ENCODE measurements around the gene GCLC. TPM values are rescaled to one million over a fixed set of nuclear protein-coding genes. Genes with fewer than 3 reads are reported as not detected.

The GCLC gene
- total and polyA plus RNA-seq, 4 donors, result 13.2 to 40.0 (median 22.9) TPM

DNA sequence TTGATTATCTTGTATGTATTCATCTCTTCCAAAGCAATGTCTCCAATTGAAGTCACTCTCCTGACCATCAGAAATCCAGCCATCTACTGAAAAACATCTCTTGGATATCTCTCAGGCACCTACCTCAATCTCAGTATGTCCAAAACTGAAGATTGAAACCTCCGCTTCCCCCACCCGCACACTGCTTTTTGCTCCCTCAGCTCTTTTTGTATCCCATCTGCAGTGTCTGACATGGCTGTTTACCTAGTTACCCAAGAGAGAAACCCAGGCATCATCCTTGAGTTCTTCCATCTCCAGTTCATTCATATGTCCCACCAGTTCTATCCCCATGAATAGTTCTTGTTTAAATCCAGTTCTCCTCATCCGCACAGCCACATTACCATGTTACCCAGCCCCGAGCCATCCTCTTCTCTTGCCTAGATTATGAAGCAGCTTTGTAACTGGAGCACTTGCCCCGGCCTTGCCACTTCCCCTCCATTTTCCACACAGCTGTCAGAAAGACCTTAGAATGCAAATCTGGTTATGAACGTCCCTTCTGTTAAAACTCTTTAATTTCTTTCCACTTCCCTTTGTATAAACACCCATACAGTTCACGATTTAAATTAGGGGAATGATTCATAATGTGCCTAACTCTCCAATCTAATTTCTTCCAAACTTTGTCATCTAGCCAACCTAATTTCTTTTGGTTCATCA lies 40.5 kb upstream of the GCLC start:
- Histone ChIP-seq H3K9me3 (ENCODE audit: control insufficient read depth in 4 of 4, insufficient read depth in 3 of 4, low read length in 3 of 4) (no peaks in the 10 kb centered on the region), H3K27ac (ENCODE audit: low read depth in 1 of 2, low read length in 1 of 2) (no peak overlapping the region), H3K27me3 (ENCODE audit: control insufficient read depth in 3 of 3, insufficient read depth in 3 of 3, low read length in 2 of 3) (no peaks in the 10 kb centered on the region), H3K36me3 (ENCODE audit: control insufficient read depth in 4 of 4, insufficient read depth in 4 of 4, low read length in 4 of 4) (no peaks in the 10 kb centered on the region), H3K4me1 (ENCODE audit: control insufficient read depth in 5 of 5, insufficient read depth in 5 of 5, low read length in 5 of 5) (peaks cover 0 to 26% (median 8%) of the 10 kb centered on the region in 5 donors), H3K9ac (ENCODE audit: insufficient read depth in 1 of 2, low read length in 2 of 2) (no peak overlapping the region), H3K4me3 (no peak overlapping the region)
- TF ChIP-seq CTCF (IDR thresholded peaks at IDR 0.05; ENCODE audit: control extremely low read depth, extremely low read depth), result no peak
- ATAC-seq (ENCODE audit: insufficient read depth, low FRiP score) (no peak), DNase-seq (peak in 1 of 3 donors; percentile 13)
- 70 to 76% methylated on average over 7 of the region's 7 CpGs for WGBS, 2 donors

DNA sequence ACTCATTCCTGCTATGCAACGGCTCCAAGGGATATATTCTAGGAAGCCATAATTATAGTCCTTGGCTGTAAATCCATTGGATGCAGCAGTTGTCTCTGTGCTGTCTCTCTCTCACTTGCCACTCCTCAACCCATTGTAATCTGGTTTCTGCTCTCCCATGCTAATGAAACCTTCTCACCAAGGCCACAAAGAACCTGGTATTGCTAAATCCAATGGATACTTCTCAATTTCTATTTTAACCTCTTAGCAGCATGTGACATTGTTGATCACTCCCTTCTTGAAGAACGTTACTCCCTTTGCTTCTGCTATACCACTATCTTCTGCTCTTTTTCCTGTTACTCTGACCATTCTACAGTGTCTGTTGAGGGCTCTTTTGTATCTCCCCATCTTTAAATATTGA lies 39.8 kb upstream of the GCLC start:
- Histone ChIP-seq H3K27ac (ENCODE audit: low read depth in 1 of 2, low read length in 1 of 2) (no peak overlapping the region), H3K9ac (ENCODE audit: insufficient read depth in 1 of 2, low read length in 2 of 2) (no peak overlapping the region), H3K9me3 (ENCODE audit: control insufficient read depth in 4 of 4, insufficient read depth in 3 of 4, low read length in 3 of 4) (no peaks in the 10 kb centered on the region), H3K27me3 (ENCODE audit: control insufficient read depth in 3 of 3, insufficient read depth in 3 of 3, low read length in 2 of 3) (no peaks in the 10 kb centered on the region), H3K36me3 (ENCODE audit: control insufficient read depth in 4 of 4, insufficient read depth in 4 of 4, low read length in 4 of 4) (no peaks in the 10 kb centered on the region), H3K4me3 (no peak overlapping the region), H3K4me1 (ENCODE audit: control insufficient read depth in 5 of 5, insufficient read depth in 5 of 5, low read length in 5 of 5) (peaks cover 0 to 29% (median 8%) of the 10 kb centered on the region in 5 donors)
- no peak for DNase-seq
- 76 to 81% methylated on average over 2 of the region's 2 CpGs for WGBS, 2 donors
- ATAC-seq (ENCODE audit: insufficient read depth, low FRiP score), result no peak
- TF ChIP-seq CTCF (IDR thresholded peaks at IDR 0.05; ENCODE audit: control extremely low read depth, extremely low read depth), result no peak

- H3K9me3 ChIP-seq (ENCODE audit: control insufficient read depth in 4 of 4, insufficient read depth in 3 of 4, low read length in 3 of 4), result no peaks in the 10 kb centered on the region
- H3K36me3 ChIP-seq (ENCODE audit: control insufficient read depth in 4 of 4, insufficient read depth in 4 of 4, low read length in 4 of 4), result no peaks in the 10 kb centered on the region
- 77 to 80% methylated on average over 3 of the region's 3 CpGs for WGBS, 2 donors
- ATAC-seq (ENCODE audit: insufficient read depth, low FRiP score) (no peak), DNase-seq (no peak)
- no peaks in the 10 kb centered on the region for H3K27me3 ChIP-seq (ENCODE audit: control insufficient read depth in 3 of 3, insufficient read depth in 3 of 3, low read length in 2 of 3)
- H3K4me3 ChIP-seq, result no peak overlapping the region
- no peak overlapping the region for H3K9ac ChIP-seq (ENCODE audit: insufficient read depth in 1 of 2, low read length in 2 of 2)
- no peak overlapping the region for H3K27ac ChIP-seq (ENCODE audit: low read depth in 1 of 2, low read length in 1 of 2)
- H3K4me1 ChIP-seq (ENCODE audit: control insufficient read depth in 5 of 5, insufficient read depth in 5 of 5, low read length in 5 of 5), result peaks cover 0 to 34% (median 8%) of the 10 kb centered on the region in 5 donors
- no peak for TF ChIP-seq CTCF (IDR thresholded peaks at IDR 0.05; ENCODE audit: control extremely low read depth, extremely low read depth)
Observed at GRCh38 chr6:53583451-53583850, 38.5 kb upstream of the GCLC start.

DNA sequence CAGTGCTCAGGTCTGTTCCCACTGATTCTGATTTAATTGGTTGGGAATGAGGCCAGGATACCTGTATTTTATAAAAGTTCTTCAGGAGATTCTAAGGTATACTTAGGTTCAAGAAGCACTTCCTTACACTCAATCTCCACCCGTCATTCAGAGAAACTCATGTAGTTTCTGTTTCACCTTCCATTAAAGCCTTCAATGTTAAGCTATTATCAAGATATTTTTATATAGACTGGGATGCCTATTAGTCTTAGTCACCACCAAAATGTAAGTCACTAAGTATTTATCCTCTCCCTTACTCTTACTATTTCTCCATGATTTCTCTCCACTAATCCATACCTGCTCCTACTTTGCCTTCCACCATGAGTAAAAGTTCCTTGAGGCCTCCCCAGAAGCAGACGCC lies 38.1 kb upstream of the GCLC start:
- Histone ChIP-seq H3K27ac (ENCODE audit: low read depth in 1 of 2, low read length in 1 of 2) (no peak overlapping the region), H3K9ac (ENCODE audit: insufficient read depth in 1 of 2, low read length in 2 of 2) (no peak overlapping the region), H3K4me1 (ENCODE audit: control insufficient read depth in 5 of 5, insufficient read depth in 5 of 5, low read length in 5 of 5) (peaks cover 0 to 34% (median 8%) of the 10 kb centered on the region in 5 donors), H3K27me3 (ENCODE audit: control insufficient read depth in 3 of 3, insufficient read depth in 3 of 3, low read length in 2 of 3) (no peaks in the 10 kb centered on the region), H3K4me3 (no peak overlapping the region), H3K36me3 (ENCODE audit: control insufficient read depth in 4 of 4, insufficient read depth in 4 of 4, low read length in 4 of 4) (no peaks in the 10 kb centered on the region), H3K9me3 (ENCODE audit: control insufficient read depth in 4 of 4, insufficient read depth in 3 of 4, low read length in 3 of 4) (no peaks in the 10 kb centered on the region)
- DNase-seq (no peak), ATAC-seq (ENCODE audit: insufficient read depth, low FRiP score) (no peak)
- TF ChIP-seq CTCF (IDR thresholded peaks at IDR 0.05; ENCODE audit: control extremely low read depth, extremely low read depth), result no peak
- 78 to 90% methylated on average over 2 of the region's 2 CpGs for WGBS, 2 donors
